Fibroblast of lung (primary cell): Measurements from ENCODE around the gene C1R. TPM values are rescaled to one million over a fixed set of nuclear protein-coding genes. Genes with fewer than 3 reads are reported as not detected.
"Not testable (repeated sequence)": the region's sequence is repeated elsewhere in the genome, so short reads cannot be mapped to it uniquely, and the experiment has no call there.

Source experiments
- DNase-seq, 2 donors: peaks; one replicate each; pipeline versions ENCODE4 v3.0.0 to v3.0.0-alpha.2; 2010; ENCODE audit warnings: low read depth in 2 of 2
- H2AFZ ChIP-seq: 2 replicates; pipeline ENCODE4 v1.5.1; 2012; ENCODE audit warnings: low read length, control low read depth, inconsistent platforms
- H3K27ac ChIP-seq: 2 replicates; pipeline ENCODE4 v1.5.1; 2011; ENCODE audit warnings: low read length, control low read depth; ENCODE audit not compliant: insufficient read depth
- H3K27me3 ChIP-seq: 2 replicates; pipeline ENCODE4 v1.5.1; 2011; ENCODE audit warnings: mild to moderate bottlenecking, low read length; ENCODE audit not compliant: control insufficient read depth, insufficient read depth
- H3K36me3 ChIP-seq: 2 replicates; pipeline ENCODE4 v1.5.1; 2011; ENCODE audit warnings: low read length; ENCODE audit not compliant: control insufficient read depth, insufficient read depth
- H3K4me1 ChIP-seq: 2 replicates; pipeline ENCODE4 v1.5.1; 2011; ENCODE audit warnings: low read length; ENCODE audit not compliant: control insufficient read depth, insufficient read depth; ENCODE audit errors: extremely low read depth
- H3K4me2 ChIP-seq: 2 replicates; pipeline ENCODE4 v1.5.1; 2011; ENCODE audit warnings: low read length, control low read depth; ENCODE audit not compliant: insufficient read depth; ENCODE audit errors: extremely low read depth
- H3K4me3 ChIP-seq, 4 experiments: fragments of 200-600 bp in 1 of 4; sonication (generic) in 1 of 4; replicated peaks in 1 of 4; 2 replicates each; pipeline ENCODE4 v1.5.1; 2011 to 2016; ENCODE audit warnings: low read length in 4 of 4, low read depth in 3 of 4, mild to moderate bottlenecking in 3 of 4, control low read depth in 2 of 4, inconsistent platforms in 1 of 4, mixed read lengths in 1 of 4; ENCODE audit not compliant: insufficient read depth in 1 of 4; ENCODE audit errors: control extremely low read depth in 1 of 4
- H3K79me2 ChIP-seq: 2 replicates; pipeline ENCODE4 v1.5.1; 2012; ENCODE audit warnings: mild to moderate bottlenecking, low read length, inconsistent platforms; ENCODE audit not compliant: control insufficient read depth, insufficient read depth
- H3K9ac ChIP-seq: 2 replicates; pipeline ENCODE4 v1.5.1; 2011; ENCODE audit warnings: mild to moderate bottlenecking, low read length, control low read depth; ENCODE audit not compliant: insufficient read depth
- H3K9me3 ChIP-seq: 2 replicates; pipeline ENCODE4 v1.5.1; 2012; ENCODE audit warnings: low read depth, low read length; ENCODE audit not compliant: control insufficient read depth, insufficient read depth
- H4K20me1 ChIP-seq: 2 replicates; pipeline ENCODE4 v1.5.1; 2011; ENCODE audit warnings: low read length; ENCODE audit not compliant: control insufficient read depth, insufficient read depth; ENCODE audit errors: extremely low read depth
- CTCF ChIP-seq, 2 donors: IDR thresholded peaks in 1 of 2; conservative IDR thresholded peaks in 1 of 2; 1 replicate in 1 of 2; 2 replicates in 1 of 2; pipeline ENCODE4 v1.5.1; 2011 to 2012; ENCODE audit warnings: low read length in 2 of 2, control low read depth in 1 of 2, inconsistent platforms in 1 of 2, low read depth in 1 of 2, mild to moderate bottlenecking in 1 of 2
- EZH2 ChIP-seq: IDR thresholded peaks from 2 replicates; pipeline ENCODE4 v1.5.1; 2012; ENCODE audit warnings: low read length, control low read depth, mild to moderate bottlenecking; ENCODE audit errors: missing control alignments
- polyA plus RNA-seq, 2 donors: library from polyadenylated mRNA; depleted of rRNA in 1 of 2; stranded (reverse) in 1 of 2; unstranded in 1 of 2; fragments of >200 nt; gene quantifications; 2 replicates each; pipeline ENCODE4 v1.2.1, GENCODE V29; 2011 to 2012; ENCODE audit warnings: missing spikeins in 1 of 2
- total RNA-seq: library from RNA; depleted of rRNA; stranded (reverse); fragments of >200 nt; gene quantifications from 2 replicates; pipeline ENCODE4 v1.2.1, GENCODE V29; 2014

C1R gene
- total and polyA plus RNA-seq, 2 donors (not counting 1 experiment from before 2014, with no cell fraction given), result 407 to 617 TPM

DNA sequence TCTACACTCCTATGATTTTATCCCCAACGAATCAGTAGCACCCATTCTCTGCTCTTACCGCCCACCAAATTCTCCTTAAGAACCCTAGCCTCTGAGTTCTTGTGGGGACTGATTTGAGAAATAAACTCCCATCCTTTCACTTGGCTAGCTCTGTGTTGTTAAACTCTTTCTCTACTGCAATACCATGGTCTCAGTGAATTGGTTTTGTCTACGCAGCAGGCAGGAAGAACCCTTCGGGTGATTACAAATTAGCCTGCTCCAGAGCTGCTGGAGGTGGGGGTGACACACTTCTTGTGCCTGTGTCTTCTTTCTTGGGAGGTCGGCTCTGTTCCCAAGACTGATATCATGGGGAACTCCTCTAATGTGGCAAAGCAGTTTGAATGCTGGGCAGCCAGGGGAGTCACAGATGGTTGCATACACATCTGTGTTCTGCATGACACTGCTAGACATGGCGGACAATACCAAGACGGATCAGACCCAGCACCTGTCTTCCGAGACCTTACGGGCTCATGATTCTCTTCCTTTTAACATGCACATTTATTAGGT is 33.3 kb downstream of the C1R start:
- H3K4me3 ChIP-seq, result no peak overlapping the region
- H2AFZ ChIP-seq, result no peak overlapping the region
- H3K4me1 ChIP-seq, result peaks cover 17% of the 10 kb centered on the region
- H3K9ac ChIP-seq, result no peak overlapping the region
- peaks cover 2% of the 10 kb centered on the region for H3K36me3 ChIP-seq
- no peak overlapping the region for H3K4me2 ChIP-seq
- peaks cover 6% of the 10 kb centered on the region for H3K27me3 ChIP-seq
- no peaks in the 10 kb centered on the region for H4K20me1 ChIP-seq
- no peaks in the 10 kb centered on the region for H3K9me3 ChIP-seq
- DNase-seq, result no peak
- H3K27ac ChIP-seq, result no peak overlapping the region
- no peak for TF ChIP-seq EZH2
- no peak for TF ChIP-seq CTCF (conservative IDR thresholded peaks at IDR 0.05 in 1 of 2, IDR thresholded peaks at IDR 0.05 in 1 of 2; ENCODE audit: low read depth in 1 of 2, low read length in 2 of 2)
- no peaks in the 10 kb centered on the region for H3K79me2 ChIP-seq

GRCh38 chr12:7058163-7058845 is 33.9 kb downstream of the C1R start:
- Histone ChIP-seq H2AFZ (no peak overlapping the region), H3K36me3 (no peaks in the 10 kb centered on the region), H3K9ac (no peak overlapping the region), H3K27me3 (peaks cover 6% of the 10 kb centered on the region), H3K27ac (no peak overlapping the region), H3K79me2 (no peaks in the 10 kb centered on the region), H3K4me2 (no peak overlapping the region), H3K4me3 (no peak overlapping the region), H4K20me1 (no peaks in the 10 kb centered on the region), H3K4me1 (peaks cover 17% of the 10 kb centered on the region), H3K9me3 (no peaks in the 10 kb centered on the region)
- TF ChIP-seq EZH2 (no peak), CTCF (conservative IDR thresholded peaks at IDR 0.05 in 1 of 2, IDR thresholded peaks at IDR 0.05 in 1 of 2; ENCODE audit: low read depth in 1 of 2, low read length in 2 of 2) (no peak)
- DNase-seq, result no peak

DNA sequence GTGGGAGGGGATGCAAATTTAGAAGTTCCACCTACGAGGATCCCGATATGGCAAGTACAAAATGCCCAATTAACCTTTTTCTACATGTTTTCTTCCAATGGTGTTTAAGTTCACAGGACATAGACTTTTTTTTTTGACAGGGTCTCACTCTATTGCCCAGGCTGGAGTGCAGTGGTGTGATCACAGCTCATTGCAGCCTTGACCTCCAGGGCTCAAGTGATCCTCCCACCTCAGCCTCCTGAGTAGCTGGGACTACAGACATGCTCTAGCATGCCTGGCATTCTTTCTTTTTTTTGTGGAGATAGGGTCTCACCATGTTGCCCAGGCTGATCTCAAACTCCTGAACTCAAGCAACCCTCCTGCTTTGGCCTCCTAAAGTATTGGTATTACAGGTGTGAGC is 36.5 kb downstream of the C1R start:
- not testable (repeated sequence) for H3K27ac ChIP-seq, H3K36me3 ChIP-seq, H3K4me1 ChIP-seq, H3K4me2 ChIP-seq, DNase-seq, H3K4me3 ChIP-seq, H3K9me3 ChIP-seq, H2AFZ ChIP-seq, H3K79me2 ChIP-seq, H4K20me1 ChIP-seq, H3K9ac ChIP-seq
- peaks cover 11% of the 10 kb centered on the region for H3K27me3 ChIP-seq
